Spleen (tissue), 11 donors: ENCODE data around the gene FBLN2. TPM values are rescaled to one million over a fixed set of nuclear protein-coding genes. Genes with fewer than 3 reads are reported as not detected.
"Not testable (repeated sequence)": the region's sequence is repeated elsewhere in the genome, so short reads cannot be mapped to it uniquely, and the experiment has no call there.

Experiments used
- DNase-seq: peaks from one replicate; pipeline ENCODE4 v3.0.0-alpha.2; 2020
- H3K27ac ChIP-seq, 8 donors: fragments of 200-600 bp; sonication (generic) in 7 of 8; 1 replicate in 4 of 8; 2 replicates in 4 of 8; pipeline versions ENCODE4 v1.5.0 to v1.8.0; 2016 to 2021; ENCODE audit warnings: inconsistent platforms in 4 of 8, mild to moderate bottlenecking in 4 of 8, moderate library complexity in 1 of 8
- H3K27me3 ChIP-seq, 7 donors: fragments of 200-600 bp; sonication (generic) in 6 of 7; replicated peaks in 1 of 7; 1 replicate in 4 of 7; 2 replicates in 3 of 7; pipeline versions ENCODE4 v1.5.0 to v1.8.0; 2016 to 2021; ENCODE audit warnings: inconsistent platforms in 3 of 7, mild to moderate bottlenecking in 1 of 7
- H3K36me3 ChIP-seq, 6 donors: fragments of 200-600 bp; sonication (generic) in 5 of 6; 1 replicate in 4 of 6; 2 replicates in 2 of 6; pipeline versions ENCODE4 v1.5.0 to v1.8.0; 2016 to 2021; ENCODE audit warnings: inconsistent platforms in 2 of 6
- H3K4me1 ChIP-seq, 6 donors: fragments of 200-600 bp; sonication (generic) in 5 of 6; 1 replicate in 3 of 6; 2 replicates in 3 of 6; pipeline versions ENCODE4 v1.5.0 to v1.8.0; 2016 to 2021; ENCODE audit warnings: inconsistent platforms in 3 of 6
- H3K4me3 ChIP-seq, 8 donors: fragments of 200-600 bp; sonication (generic) in 7 of 8; 1 replicate in 4 of 8; 2 replicates in 4 of 8; pipeline versions ENCODE4 v1.5.0 to v1.8.0; 2016 to 2021; ENCODE audit warnings: inconsistent platforms in 4 of 8, mild to moderate bottlenecking in 4 of 8, moderate library complexity in 2 of 8
- H3K9me3 ChIP-seq, 8 donors: fragments of 200-600 bp; sonication (generic) in 7 of 8; 1 replicate in 4 of 8; 2 replicates in 4 of 8; pipeline versions ENCODE4 v1.5.0 to v1.8.0; 2016 to 2021; ENCODE audit warnings: inconsistent platforms in 4 of 8
- POLR2A ChIP-seq, 3 donors: fragments of 450-650 bp; IDR thresholded peaks; one replicate each; pipeline ENCODE4 v1.5.1; 2017; ENCODE audit warnings: antibody characterized with exemption in 3 of 3, mild to moderate bottlenecking in 1 of 3
- POLR2AphosphoS5 ChIP-seq, 3 donors: sonication (generic); formaldehyde crosslinking; IDR thresholded peaks; one replicate each; pipeline ENCODE4 v1.5.1; 2017; ENCODE audit warnings: antibody characterized with exemption in 3 of 3
- WGBS, 5 donors: extraction: QIAGEN DNeasy Blood & Tissue Kit in 3 of 5; methylation state at CpG; one replicate each; pipeline versions ENCODE4 v1.1.5 to v1.1.7; 2013 to 2018; 5-methylcytosine and 5-hydroxymethylcytosine counted together
- intact Hi-C: fragments of 100-400 bp; cut with DNase I; formaldehyde crosslinking; loops from one replicate; pipeline ENCODE4 v1.15.0; 2023; ENCODE audit warnings: low total_unique reads
- polyA plus RNA-seq, 3 donors: library from polyadenylated mRNA; stranded (reverse); fragments of 200-250 nt; gene quantifications; one replicate each; pipeline ENCODE4 v1.2.1, GENCODE V29; 2013
- total RNA-seq, 7 donors: library from RNA; depleted of rRNA in 3 of 7; stranded (reverse); fragments of >200 nt in 3 of 7; fragmentation: NEBNext Ultra II Directional in 4 of 7; extraction: Animal tissue kit (Norgen Biotek cat#: 25700) in 4 of 7; gene quantifications; one replicate each; pipeline versions ENCODE4 v1.1.0 to v1.2.1, GENCODE V29; 2016 to 2021
- TF ChIP-seq, protein P1 (sequence below), 11 experiments: fragments of 200-600 bp in 7 of 11; fragments of 450-650 bp in 4 of 11; sonication (generic) in 4 of 11; IDR thresholded peaks in 8 of 11; conservative IDR thresholded peaks in 3 of 11; 1 replicate in 7 of 11; 2 replicates in 4 of 11; pipeline versions ENCODE4 v1.4.0 to v1.8.0; 2016 to 2021; ENCODE audit warnings: antibody characterized with exemption in 11 of 11, inconsistent platforms in 4 of 11, mild to moderate bottlenecking in 1 of 11
- donor health status: healthy with polysubstance abuse.
- donor health status: DM: no; HTN: no; CAD: no; lungs with moderate emphysema.
- donor health status: DM: no; HTN: no; CAD: no.
- donor health status: Bipolar disorder and iron deficiency.
- donor health status: healthy.
- donor health status: DM: no; HTN: no; CAD: no.
- donor health status: DM: yes; HTN: yes; CAD: no.

The FBLN2 gene
- total and polyA plus RNA-seq, 10 donors: 6.1 to 28.2 (median 12.5) TPM

DNA sequence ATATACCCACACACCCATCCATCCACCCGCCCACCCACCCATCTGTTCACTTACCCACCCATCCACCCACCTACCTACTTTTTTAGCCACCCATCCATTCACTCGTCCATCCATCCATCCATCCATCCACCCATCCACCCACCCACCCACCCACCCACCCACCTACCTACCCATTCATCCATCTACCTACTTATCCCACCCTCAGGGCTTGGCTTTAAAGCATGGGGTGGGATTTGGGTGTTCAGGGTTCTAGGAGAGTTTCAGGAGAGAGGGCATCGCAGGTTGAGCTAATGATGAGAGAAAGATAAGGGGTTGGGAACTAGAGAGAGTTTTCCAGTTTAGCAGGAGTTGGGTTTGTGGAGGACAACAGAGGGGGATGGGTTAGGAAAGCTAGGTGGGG is 9.7 kb downstream of the FBLN2 start:
- H3K4me1 ChIP-seq: peaks cover 8 to 48% (median 19%) of the 10 kb centered on the region in 6 donors
- no peaks in the 10 kb centered on the region for H3K9me3 ChIP-seq
- no peak overlapping the region for H3K4me3 ChIP-seq
- H3K27me3 ChIP-seq: peaks cover 0 to 40% (median 0%) of the 10 kb centered on the region in 7 donors
- 69 to 86% (median 76%) methylated on average over 3 of the region's 3 CpGs for WGBS, 5 donors
- TF ChIP-seq, protein P1, sequence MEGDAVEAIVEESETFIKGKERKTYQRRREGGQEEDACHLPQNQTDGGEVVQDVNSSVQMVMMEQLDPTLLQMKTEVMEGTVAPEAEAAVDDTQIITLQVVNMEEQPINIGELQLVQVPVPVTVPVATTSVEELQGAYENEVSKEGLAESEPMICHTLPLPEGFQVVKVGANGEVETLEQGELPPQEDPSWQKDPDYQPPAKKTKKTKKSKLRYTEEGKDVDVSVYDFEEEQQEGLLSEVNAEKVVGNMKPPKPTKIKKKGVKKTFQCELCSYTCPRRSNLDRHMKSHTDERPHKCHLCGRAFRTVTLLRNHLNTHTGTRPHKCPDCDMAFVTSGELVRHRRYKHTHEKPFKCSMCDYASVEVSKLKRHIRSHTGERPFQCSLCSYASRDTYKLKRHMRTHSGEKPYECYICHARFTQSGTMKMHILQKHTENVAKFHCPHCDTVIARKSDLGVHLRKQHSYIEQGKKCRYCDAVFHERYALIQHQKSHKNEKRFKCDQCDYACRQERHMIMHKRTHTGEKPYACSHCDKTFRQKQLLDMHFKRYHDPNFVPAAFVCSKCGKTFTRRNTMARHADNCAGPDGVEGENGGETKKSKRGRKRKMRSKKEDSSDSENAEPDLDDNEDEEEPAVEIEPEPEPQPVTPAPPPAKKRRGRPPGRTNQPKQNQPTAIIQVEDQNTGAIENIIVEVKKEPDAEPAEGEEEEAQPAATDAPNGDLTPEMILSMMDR (IDR thresholded peaks at IDR 0.05 in 8 of 11, conservative IDR thresholded peaks at IDR 0.05 in 3 of 11): no peak
- TF ChIP-seq POLR2A (IDR thresholded peaks at IDR 0.05): no peak
- TF ChIP-seq POLR2AphosphoS5 (IDR thresholded peaks at IDR 0.05): no peak
- H3K27ac ChIP-seq: no peak overlapping the region
- DNase-seq: no peak
- H3K36me3 ChIP-seq: no peaks in the 10 kb centered on the region
- intact Hi-C loops: no loop called here

DNA sequence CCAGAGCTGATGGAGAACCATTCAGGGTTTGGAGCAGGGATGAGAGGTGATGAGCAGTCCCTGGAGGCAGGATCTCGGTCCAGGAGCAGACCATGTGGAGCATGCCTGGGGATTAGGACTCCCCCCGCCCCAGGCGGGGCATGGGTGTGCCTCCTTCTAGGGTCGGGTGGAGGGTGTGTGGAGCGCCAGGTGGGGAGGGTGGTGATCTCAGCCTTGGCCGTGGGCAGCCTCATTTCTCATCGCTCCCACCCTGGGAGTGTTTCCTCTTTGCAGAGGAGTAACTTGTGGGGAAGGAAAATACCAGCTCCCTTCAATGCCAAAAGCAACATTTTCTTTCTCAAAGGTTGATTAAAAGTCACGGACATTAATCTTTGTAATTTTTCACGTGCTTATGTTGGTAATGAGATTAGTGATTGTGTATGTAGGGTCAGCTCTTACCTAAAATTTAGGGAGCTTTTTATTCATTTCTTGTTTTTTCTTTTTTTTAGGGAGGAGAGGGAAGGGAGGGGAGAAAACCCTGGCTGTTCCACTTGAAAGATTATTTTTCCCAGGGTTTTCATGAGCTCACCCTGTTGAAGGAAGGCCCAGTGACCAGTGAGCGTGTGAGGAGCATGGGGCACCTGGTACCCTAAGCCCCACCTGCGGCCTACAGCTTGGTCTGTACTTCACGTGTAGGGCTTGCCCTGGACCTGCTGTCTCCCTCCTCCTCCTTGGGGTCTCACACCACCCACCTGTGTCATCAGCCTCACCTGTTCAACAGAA is 11.0 kb downstream of the FBLN2 start:
- intact Hi-C loops: no loop called here
- TF ChIP-seq POLR2AphosphoS5 (IDR thresholded peaks at IDR 0.05) (no peak), POLR2A (IDR thresholded peaks at IDR 0.05) (no peak)
- TF ChIP-seq, protein P1 (IDR thresholded peaks at IDR 0.05 in 8 of 11, conservative IDR thresholded peaks at IDR 0.05 in 3 of 11): no peak
- Histone ChIP-seq H3K4me3 (no peak overlapping the region), H3K36me3 (no peaks in the 10 kb centered on the region), H3K27ac (no peak overlapping the region), H3K27me3 (peaks cover 0 to 30% (median 0%) of the 10 kb centered on the region in 7 donors), H3K9me3 (no peaks in the 10 kb centered on the region), H3K4me1 (peaks cover 8 to 42% (median 17%) of the 10 kb centered on the region in 6 donors)
- no peak for DNase-seq
- 50 to 62% (median 57%) methylated on average over 12 of the region's 12 CpGs for WGBS, 5 donors

DNA sequence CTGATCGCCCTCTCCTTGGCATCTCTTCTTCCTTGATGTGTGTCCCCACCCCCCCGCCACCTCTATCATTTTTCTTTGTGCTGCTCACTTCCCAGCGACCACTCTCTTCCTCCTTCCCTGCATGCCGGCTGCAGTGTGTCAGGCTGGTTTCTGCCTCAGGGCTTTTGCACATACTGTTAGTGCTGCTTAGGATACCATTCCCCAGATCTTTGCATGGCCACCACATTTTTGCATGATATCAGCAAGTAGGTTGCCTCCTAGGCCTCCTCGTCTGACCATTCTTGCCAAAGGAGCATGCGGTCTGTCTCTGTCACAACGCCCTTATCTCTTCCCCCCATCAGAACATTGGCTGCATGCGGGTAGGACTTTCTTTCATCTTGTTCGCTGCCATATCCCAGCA is 12.5 kb downstream of the FBLN2 start:
- TF ChIP-seq POLR2A (IDR thresholded peaks at IDR 0.05) (no peak), POLR2AphosphoS5 (IDR thresholded peaks at IDR 0.05) (no peak)
- TF ChIP-seq, protein P1 (IDR thresholded peaks at IDR 0.05 in 8 of 11, conservative IDR thresholded peaks at IDR 0.05 in 3 of 11): no peak
- WGBS, 5 donors: 63 to 75% (median 73%) methylated on average over 9 of the region's 9 CpGs
- no peak overlapping the region for H3K27ac ChIP-seq
- H3K4me1 ChIP-seq: peaks cover 8 to 42% (median 17%) of the 10 kb centered on the region in 6 donors
- H3K4me3 ChIP-seq: no peak overlapping the region
- no peaks in the 10 kb centered on the region for H3K9me3 ChIP-seq
- intact Hi-C loops: no loop called here
- H3K36me3 ChIP-seq: no peaks in the 10 kb centered on the region
- H3K27me3 ChIP-seq: peaks cover 0 to 22% (median 0%) of the 10 kb centered on the region in 7 donors
- no peak for DNase-seq

DNA sequence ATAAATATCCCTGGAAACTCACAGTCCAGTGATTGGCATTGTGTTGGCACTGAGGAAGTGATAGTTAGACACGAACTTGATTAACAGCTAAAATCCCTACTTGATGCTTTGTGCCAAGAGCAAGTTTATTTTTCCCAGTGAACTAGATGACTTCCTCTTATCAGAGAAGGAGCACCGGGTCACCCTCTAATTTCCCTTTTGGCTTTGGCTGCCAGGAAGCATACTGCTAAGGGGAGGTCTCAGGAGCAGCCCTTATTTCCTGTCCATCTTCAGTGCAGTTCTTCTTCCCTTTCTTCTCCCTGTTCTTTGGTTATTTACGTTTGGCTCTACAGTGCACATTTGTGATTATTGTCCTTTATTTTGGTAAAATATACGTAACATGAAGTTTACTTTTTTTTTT is 13.0 kb downstream of the FBLN2 start:
- 25 to 40% (median 32%) methylated on average over 4 of the region's 4 CpGs for WGBS, 5 donors
- TF ChIP-seq, protein P1 (IDR thresholded peaks at IDR 0.05 in 8 of 11, conservative IDR thresholded peaks at IDR 0.05 in 3 of 11): no peak
- TF ChIP-seq POLR2AphosphoS5 (IDR thresholded peaks at IDR 0.05) (no peak), POLR2A (IDR thresholded peaks at IDR 0.05) (no peak)
- Histone ChIP-seq H3K27ac (no peak overlapping the region), H3K27me3 (peaks cover 0 to 20% (median 0%) of the 10 kb centered on the region in 7 donors), H3K9me3 (no peaks in the 10 kb centered on the region), H3K4me1 (peaks cover 8 to 39% (median 17%) of the 10 kb centered on the region in 6 donors), H3K36me3 (no peaks in the 10 kb centered on the region), H3K4me3 (no peak overlapping the region)
- intact Hi-C loops: no loop called here
- no peak for DNase-seq

DNA sequence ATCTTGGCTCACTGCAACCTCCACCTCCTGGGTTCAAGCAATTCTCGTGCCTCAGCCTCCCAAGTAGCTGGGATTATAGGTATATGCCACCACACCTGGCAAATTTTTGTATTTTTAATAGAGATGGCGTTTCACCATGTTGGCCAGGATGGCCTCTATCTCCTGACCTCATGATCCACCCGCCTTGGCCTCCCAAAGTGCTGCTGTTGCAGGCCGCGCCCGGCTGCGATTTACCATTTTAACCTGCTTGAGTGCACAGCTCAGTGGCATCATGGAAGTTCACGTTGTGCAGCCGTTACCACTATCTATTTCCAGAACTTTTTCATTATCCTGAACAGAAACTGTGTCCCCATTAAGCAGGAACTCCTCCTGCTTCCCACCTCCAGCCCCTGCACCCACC is 13.5 kb downstream of the FBLN2 start:
- H3K36me3 ChIP-seq, intact Hi-C loops, H3K27ac ChIP-seq, DNase-seq, H3K9me3 ChIP-seq, H3K4me3 ChIP-seq: not testable (repeated sequence)
- 70 to 85% (median 79%) methylated on average over 9 of the region's 9 CpGs for WGBS, 5 donors
- Histone ChIP-seq H3K27me3 (peaks cover 0 to 15% (median 0%) of the 10 kb centered on the region in 7 donors), H3K4me1 (peaks cover 8 to 37% (median 17%) of the 10 kb centered on the region in 6 donors)
